Measurements from ENCODE around the gene GNA14.

GNA14 gene

DNA sequence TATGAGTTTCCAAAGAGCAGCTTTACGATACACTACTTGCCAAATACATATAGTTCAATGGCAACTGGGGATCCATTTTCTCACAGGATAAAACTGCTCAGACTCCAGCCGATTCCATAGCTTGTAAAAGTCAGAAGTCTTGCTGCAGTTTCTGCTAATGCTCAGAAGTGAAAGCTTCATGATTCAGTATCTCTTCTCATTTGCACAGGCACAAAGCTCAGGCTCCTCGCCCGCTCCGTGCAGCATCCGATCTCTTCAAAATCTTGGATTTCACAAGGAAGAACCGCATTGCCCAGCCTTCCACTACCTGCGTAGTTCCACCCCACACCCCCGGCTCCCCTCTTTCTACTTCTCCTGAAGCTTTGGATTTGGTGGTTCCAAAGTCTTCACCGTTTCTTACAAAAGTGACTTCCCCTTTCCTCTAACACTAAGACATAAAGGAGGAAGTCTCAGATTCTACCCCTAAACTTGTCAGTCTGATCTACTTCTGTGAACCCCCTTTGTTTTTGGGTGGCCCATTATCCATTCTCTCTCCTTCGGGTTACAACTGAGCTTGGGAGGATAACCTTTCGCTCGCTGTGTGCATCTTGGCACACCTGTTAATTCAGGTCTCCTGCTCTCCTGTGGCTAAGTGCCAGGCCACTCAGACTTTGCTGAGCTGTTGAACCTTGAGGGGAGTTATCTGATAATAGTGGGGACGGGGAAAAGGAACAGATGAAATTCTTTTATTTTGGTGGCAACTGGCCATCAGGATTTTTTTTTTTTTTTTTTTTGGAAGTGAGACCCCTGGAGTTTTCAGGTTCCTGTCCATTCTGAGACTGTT lies 194.1 kb downstream of the GNA14 start:
- POLR2A ChIA-PET, result interaction anchor here (0.5 kb wide), 1 partner anchor 428 kb away, joined by 3 read pairs; no protein-coding TSS in a partner anchor
- TF ChIP-seq ZNF394 (tag by site-specific recombination; IDR thresholded peaks at IDR 0.05; ENCODE audit: borderline replicate concordance) (no peak), ZNF560 (tag by site-specific recombination; IDR thresholded peaks at IDR 0.05; ENCODE audit: borderline replicate concordance) (no peak), SP7 (tag by site-specific recombination; IDR thresholded peaks at IDR 0.05) (no peak), ZNF701 (tag by site-specific recombination; IDR thresholded peaks at IDR 0.05) (no peak), PRDM10 (tag by site-specific recombination; IDR thresholded peaks at IDR 0.05) (no peak), ZNF239 (tag by site-specific recombination; IDR thresholded peaks at IDR 0.05) (no peak), ZNF324 (tag by site-specific recombination; IDR thresholded peaks at IDR 0.05) (no peak), ZNF621 (tag by site-specific recombination; IDR thresholded peaks at IDR 0.05) (no peak), ZNF521 (tag by site-specific recombination; IDR thresholded peaks at IDR 0.05) (no peak), KLF16 (tag by site-specific recombination; IDR thresholded peaks at IDR 0.05) (no peak), ZFHX2 (tag by site-specific recombination; conservative IDR thresholded peaks at IDR 0.05) (no peak), ZNF391 (tag by site-specific recombination; IDR thresholded peaks at IDR 0.05; ENCODE audit: borderline replicate concordance, low read depth) (no peak), KLF8 (tag by site-specific recombination; IDR thresholded peaks at IDR 0.05) (no peak), ZNF549 (tag by site-specific recombination; IDR thresholded peaks at IDR 0.05) (no peak), ZNF169 (tag by site-specific recombination; IDR thresholded peaks at IDR 0.05) (no peak)
- TF ChIP-seq, protein P1, sequence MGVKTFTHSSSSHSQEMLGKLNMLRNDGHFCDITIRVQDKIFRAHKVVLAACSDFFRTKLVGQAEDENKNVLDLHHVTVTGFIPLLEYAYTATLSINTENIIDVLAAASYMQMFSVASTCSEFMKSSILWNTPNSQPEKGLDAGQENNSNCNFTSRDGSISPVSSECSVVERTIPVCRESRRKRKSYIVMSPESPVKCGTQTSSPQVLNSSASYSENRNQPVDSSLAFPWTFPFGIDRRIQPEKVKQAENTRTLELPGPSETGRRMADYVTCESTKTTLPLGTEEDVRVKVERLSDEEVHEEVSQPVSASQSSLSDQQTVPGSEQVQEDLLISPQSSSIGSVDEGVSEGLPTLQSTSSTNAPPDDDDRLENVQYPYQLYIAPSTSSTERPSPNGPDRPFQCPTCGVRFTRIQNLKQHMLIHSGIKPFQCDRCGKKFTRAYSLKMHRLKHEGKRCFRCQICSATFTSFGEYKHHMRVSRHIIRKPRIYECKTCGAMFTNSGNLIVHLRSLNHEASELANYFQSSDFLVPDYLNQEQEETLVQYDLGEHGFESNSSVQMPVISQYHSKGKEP (tag by site-specific recombination; IDR thresholded peaks at IDR 0.05), result no peak
- TF ChIP-seq, protein P2, sequence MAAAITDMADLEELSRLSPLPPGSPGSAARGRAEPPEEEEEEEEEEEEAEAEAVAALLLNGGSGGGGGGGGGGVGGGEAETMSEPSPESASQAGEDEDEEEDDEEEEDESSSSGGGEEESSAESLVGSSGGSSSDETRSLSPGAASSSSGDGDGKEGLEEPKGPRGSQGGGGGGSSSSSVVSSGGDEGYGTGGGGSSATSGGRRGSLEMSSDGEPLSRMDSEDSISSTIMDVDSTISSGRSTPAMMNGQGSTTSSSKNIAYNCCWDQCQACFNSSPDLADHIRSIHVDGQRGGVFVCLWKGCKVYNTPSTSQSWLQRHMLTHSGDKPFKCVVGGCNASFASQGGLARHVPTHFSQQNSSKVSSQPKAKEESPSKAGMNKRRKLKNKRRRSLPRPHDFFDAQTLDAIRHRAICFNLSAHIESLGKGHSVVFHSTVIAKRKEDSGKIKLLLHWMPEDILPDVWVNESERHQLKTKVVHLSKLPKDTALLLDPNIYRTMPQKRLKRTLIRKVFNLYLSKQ (tag by site-specific recombination; IDR thresholded peaks at IDR 0.05; ENCODE audit: borderline replicate concordance), result no peak
- no peaks in the 10 kb centered on the region for H3K9me3 ChIP-seq (ENCODE audit: control insufficient read depth, insufficient read depth, low read depth, low read length)
- no peaks in the 10 kb centered on the region for H3K36me3 ChIP-seq (ENCODE audit: control insufficient read depth in 2 of 2, insufficient read depth in 1 of 2, low read length in 2 of 2)
- CTCF ChIA-PET, result interaction anchor here (0.7 to 6.1 kb wide), 10 partner anchors 10 to 666 kb away, joined by 3 to 97 read pairs (median 6); no protein-coding TSS in a partner anchor
- H3K27ac ChIP-seq (ENCODE audit: extremely low read depth, low read depth, low read length), result no peak overlapping the region
- no peak overlapping the region for H3K4me3 ChIP-seq (ENCODE audit: low read depth, low read length)
- no peaks in the 10 kb centered on the region for H3K4me1 ChIP-seq (ENCODE audit: control insufficient read depth, insufficient read depth, low read length)

GRCh38 chr9:77451507-77451906 lies 196.6 kb downstream of the GNA14 start:
- ChIA-PET POLR2A (no interaction called here), CTCF (interaction anchor here (0.8 to 1.5 kb wide), 2 partner anchors 18 to 300 kb away, joined by 3 to 4 read pairs; no protein-coding TSS in a partner anchor)
- H3K27ac ChIP-seq (ENCODE audit: extremely low read depth, low read depth, low read length), result no peak overlapping the region
- TF ChIP-seq PRDM10 (tag by site-specific recombination; IDR thresholded peaks at IDR 0.05), result no peak
- no peak for TF ChIP-seq ZXDB (tag by site-specific recombination; IDR thresholded peaks at IDR 0.05)
- TF ChIP-seq MYNN (tag by site-specific recombination; IDR thresholded peaks at IDR 0.05; ENCODE audit: borderline replicate concordance), result no peak
- no peak for TF ChIP-seq ZNF239 (tag by site-specific recombination; IDR thresholded peaks at IDR 0.05)

More at GRCh38 chr9:77451507-77451906, 196.6 kb downstream of the GNA14 start:
- H3K4me3 ChIP-seq (ENCODE audit: low read depth, low read length), result no peak overlapping the region
- no peaks in the 10 kb centered on the region for H3K4me1 ChIP-seq (ENCODE audit: control insufficient read depth, insufficient read depth, low read length)
- no peaks in the 10 kb centered on the region for H3K9me3 ChIP-seq (ENCODE audit: control insufficient read depth, insufficient read depth, low read depth, low read length)
- H3K36me3 ChIP-seq (ENCODE audit: control insufficient read depth in 2 of 2, insufficient read depth in 1 of 2, low read length in 2 of 2), result no peaks in the 10 kb centered on the region
